NCI-H146 treated with DMSO at 0.1 percent for 48 hours (cell line): ENCODE measurements around the gene ATF6B.
A peak's percentile ranks its signal among the peaks of the same experiment; 100 is the strongest.
"Not testable (repeated sequence)": the region's sequence is repeated elsewhere in the genome, so short reads cannot be mapped to it uniquely, and the experiment has no call there.

Source experiments
- DNase-seq: peaks from one replicate; lab custom pipeline; 2025; ENCODE audit not compliant: unreplicated experiment; lab: John Stamatoyannopoulos, UW

ATF6B gene

DNA sequence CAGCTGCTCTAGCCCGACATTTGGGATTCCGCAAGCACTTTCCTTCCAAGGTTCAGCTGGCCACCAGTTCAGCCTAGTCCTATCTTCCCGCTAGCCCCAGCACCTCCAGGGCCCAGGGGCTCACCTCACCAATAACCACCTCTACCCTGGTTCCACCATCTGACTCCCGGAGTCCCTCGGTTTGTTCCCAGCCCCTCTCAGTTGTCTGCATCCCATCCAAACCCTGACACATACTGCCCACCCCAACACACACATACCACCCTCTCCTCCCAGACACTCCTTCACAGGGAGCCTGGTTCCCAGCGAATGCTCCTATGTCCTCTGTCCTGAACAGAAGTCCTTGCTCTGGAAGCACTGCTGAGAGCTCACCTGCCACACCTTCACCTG lies 19.3 kb downstream of the ATF6B start:
- DNase-seq = no peak

- DNase-seq = no peak
Observed at GRCh38 chr6:32108094-32108627, 19.9 kb downstream of the ATF6B start.

- no peak for DNase-seq
Observed at GRCh38 chr6:32107406-32107805, 20.6 kb downstream of the ATF6B start.

DNA sequence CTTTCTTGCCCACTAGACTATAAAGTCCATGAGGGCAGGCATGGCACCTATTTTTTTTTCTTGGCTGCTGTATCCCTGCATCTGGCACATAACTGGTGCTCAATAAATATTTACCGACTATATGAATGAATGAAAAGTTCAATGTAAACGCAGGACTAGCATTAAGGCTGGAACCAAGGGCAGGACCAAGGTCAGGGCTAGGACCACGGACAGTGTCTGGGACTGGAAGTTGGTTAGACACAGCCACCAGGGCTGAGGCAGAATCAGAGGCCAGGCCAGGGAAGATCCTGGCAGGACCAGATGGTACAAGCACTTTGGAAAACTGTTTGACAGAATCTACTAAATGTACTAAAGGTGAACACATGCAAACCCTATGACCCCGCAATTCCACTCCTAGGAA lies 22.6 kb downstream of the ATF6B start:
- no peak for DNase-seq

- no peak for DNase-seq
Observed at GRCh38 chr6:32102255-32102654, 25.8 kb downstream of the ATF6B start.

DNA sequence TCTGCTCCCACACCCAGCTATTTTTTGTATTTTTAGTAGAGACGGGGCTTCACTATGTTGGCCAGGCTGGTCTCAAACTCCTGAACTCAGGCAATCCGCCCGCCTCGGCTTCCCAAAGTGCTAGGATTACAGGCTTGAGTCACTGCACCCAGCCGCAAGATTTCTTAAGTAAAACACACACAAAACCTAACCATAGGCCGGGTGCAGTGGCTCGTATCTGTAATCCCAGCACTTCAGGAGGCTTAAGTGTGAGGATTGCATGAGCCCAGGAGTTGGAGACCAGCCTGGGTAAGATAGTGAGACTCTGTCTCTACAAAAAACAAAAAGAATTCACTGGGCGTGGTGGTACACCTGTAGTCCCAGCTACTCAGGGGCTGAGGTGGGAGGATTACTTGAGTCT lies 27.8 kb downstream of the ATF6B start:
- DNase-seq = not testable (repeated sequence)

DNA sequence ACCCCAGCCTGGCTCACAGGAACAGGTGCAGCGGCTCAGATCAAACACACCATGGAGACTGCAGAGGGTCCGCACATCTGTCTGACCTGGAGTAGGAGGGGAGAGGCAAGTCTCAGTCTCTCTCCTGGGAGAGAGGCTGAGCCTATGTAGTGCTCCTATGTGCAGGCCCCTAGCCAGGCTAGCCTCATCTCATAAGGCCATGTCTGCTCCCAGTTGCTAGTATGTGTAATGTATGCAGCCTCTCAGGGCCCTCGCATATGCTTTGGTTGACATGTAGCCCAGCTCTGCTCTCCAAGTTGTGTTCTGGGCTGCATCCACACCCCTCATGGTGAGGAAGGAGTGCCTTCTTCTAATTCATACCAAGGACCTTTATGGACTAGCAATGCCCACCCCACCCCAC lies 30.7 kb downstream of the ATF6B start:
- no peak for DNase-seq

DNA sequence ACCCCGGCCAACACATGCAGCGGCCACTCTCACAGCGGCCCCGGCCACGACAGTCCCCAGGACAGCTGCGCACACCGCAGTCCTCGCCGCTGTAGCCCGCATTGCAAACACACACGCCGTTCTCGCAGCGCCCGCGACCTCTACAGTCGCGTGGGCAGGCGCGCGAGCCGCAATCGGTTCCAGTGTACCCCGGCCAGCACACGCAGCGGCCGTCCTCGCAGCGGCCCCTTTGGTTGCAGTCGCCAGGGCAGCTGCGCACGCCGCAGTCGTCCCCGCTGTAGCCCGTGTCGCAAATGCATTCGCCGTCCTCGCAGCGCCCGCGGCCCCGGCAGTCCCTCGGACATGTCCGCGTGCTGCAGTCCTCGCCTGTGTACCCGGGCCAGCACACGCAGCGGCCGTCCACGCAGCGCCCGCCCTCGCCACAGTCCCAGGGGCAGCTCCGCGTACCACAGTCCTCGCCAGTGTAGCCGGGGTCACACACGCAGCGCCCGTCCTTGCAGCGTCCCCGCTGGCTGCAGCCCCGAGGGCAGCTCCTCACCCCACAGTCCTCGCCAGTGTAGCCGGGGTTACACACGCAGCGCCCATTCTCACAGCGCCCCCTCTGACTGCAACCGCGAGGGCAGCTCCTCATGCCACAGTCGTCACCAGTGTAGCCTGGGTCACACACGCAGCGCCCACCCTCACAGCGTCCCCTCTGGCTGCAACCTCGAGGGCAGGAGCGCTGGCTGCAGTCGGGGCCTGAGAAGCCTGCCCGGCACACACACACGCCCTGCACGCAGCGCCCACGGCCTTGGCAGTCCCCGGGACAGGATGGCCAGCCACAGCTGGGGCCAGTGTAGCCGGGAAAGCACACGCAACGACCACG lies 31.4 kb downstream of the ATF6B start:
- no peak for DNase-seq

DNA sequence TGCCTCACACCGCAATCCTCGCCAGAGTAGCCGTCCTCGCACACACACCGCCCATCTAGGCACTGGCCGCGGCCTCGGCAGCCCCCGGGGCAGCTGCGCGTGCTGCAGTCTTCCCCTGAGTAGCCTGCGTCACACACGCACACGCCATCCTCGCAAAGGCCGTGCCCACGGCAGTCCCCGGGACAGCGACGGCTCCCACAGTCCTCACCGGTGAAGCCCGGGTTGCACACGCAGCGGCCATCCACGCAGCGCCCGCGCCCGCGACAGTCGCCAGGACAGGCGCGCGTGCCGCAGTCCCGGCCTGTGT lies 32.0 kb downstream of the ATF6B start:
- no peak for DNase-seq

DNA sequence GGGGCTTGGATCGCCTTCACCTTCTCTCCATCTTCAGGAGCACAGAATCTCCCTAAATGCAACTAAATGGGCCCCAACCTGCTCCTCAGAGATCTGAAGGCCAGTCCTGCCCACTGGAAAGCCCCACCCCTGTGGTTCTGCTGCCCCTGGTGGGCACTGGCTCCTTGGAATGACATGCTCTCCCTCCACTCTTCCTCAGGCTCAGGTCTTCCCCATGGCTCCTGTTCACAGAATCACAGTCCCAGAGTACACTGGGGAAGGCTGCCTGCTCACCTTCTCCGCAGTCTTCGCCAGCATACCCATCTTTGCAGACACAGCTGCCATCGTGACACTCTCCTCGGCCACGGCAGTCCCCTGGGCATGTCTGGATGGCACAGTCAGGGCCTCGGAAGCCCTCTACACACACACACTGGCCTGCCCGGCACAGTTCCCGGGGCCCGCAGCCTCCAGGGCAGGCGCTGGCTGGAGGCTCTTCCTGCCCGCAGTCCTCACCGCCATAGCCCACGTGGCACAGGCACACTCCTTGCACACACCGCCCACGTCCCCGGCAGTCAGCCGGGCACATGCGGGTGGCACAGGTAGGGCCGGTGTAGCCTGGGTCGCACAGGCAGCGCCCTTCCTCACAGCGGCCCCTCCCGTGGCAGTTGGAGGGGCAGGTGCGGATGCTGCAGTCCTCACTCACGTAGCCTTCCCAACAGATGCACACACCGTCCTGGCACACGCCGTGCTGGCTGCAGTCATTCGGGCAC lies 32.5 kb downstream of the ATF6B start:
- DNase-seq = no peak

DNA sequence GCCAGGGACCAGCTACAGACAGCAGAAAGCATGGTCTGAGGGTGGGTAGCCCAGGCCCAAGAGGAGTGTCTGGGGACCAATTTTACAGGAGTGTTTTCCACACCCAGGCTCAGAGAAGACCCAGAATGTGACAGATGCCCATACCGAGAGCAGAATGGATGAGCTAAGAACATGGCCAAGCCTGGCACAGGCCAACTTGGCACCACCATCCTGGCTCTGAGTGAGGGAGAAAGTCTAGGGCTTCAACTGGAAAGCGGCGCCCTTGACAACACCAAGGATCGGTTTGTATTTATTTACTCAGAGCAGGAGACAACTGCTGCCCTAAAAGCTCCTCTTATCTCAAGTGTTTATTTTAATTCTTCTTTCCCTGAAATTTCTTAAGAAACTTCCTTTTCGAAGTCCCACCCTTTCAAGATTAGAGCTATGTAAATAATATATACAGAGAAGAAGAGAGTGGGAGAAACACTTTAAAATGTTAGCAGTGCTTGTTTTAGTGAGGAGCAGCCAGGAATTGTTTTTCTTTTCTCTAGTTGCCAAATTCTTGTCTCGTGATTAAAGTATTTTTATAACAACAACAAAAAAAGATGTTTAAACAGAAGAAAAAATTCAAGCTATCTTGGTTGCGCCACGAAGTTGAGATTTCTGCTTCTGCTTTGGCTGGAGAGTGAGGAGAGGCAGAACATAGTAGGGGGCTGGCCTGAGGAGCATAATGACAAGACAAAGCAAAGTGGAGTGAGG lies 35.1 kb downstream of the ATF6B start:
- no peak for DNase-seq

DNA sequence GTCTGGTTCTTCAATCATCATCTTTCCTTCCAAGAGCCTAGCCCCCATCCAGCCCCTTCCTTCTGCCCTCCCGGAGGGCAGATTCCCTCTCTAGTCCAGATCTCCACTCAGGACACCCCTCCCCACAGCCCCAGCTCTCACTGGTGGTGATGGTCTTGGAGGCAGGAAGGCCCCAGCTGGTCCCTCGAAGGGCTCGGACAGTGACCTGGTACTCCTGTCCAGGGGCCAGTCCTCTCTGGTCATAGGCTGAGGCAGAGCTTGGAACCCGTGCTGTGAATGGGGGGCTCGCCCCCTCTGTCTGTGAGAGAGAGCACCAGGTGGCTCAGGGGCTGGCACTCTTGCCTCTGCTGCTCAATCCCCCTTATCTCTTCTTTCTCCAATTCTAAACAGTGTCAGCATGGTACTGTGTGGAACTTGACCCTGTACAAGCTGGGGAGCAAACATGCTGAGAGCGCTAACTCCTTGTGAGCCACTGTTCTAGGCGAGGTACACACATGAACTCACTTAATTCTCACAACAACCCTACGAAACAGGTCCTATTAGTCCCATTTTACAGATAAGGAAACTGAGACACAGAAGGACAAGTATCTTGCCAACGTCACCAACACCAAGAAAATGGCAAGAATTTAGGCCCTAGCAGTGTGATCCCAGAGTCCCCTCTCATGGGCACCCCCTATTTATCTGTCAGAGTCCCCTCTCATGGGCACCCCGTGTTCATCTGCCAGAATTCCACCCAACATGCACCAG lies 38.8 kb downstream of the ATF6B start:
- DNase-seq = no peak

- no peak for DNase-seq
Observed at GRCh38 chr6:32088487-32089049, 39.5 kb downstream of the ATF6B start.

DNA sequence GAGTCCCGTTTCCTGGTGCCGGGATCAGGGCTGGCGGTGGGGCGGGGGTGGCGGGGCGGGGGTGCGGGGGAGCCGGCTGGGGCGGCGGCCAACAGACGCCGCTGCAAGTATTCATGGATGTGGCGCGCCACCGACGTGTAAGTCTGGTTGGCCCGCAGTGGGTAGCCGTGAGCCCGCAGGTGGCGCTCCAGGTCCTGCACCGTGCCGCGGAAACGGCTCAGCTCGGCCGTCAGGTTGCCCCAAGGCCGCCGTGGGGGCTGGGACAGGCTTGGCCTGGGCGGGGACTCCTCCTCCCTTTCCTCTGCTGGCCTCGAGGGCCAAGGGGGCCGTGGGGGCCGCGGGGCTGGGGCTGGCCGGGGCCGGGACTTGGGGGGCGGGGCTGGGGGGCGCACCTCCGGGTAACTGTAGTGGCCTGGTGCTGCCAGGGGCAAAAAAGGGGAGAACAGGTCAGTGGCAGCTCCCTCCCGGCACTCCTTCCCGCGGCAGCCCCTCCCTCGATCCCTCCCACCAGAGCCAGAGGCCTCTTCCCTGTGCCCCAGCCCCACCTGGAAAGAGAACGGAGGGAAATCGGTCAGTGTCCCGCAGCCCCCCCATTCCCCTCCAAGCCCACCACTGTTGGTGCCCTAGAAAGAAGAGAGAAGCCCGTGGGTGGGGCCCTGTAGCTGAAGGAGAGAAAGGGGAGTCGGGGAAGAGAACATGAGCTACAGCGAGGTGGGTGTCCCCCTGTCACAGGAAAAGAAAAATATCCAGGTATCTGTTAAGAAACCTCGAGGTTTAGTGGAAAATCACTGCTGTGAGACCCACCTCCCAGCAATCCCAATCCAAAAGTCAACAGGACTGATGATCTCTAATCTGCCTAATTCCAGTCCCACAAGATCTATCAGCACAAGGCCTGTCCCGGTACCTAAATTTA lies 40.2 kb downstream of the ATF6B start:
- peak; percentile 14 for DNase-seq

DNA sequence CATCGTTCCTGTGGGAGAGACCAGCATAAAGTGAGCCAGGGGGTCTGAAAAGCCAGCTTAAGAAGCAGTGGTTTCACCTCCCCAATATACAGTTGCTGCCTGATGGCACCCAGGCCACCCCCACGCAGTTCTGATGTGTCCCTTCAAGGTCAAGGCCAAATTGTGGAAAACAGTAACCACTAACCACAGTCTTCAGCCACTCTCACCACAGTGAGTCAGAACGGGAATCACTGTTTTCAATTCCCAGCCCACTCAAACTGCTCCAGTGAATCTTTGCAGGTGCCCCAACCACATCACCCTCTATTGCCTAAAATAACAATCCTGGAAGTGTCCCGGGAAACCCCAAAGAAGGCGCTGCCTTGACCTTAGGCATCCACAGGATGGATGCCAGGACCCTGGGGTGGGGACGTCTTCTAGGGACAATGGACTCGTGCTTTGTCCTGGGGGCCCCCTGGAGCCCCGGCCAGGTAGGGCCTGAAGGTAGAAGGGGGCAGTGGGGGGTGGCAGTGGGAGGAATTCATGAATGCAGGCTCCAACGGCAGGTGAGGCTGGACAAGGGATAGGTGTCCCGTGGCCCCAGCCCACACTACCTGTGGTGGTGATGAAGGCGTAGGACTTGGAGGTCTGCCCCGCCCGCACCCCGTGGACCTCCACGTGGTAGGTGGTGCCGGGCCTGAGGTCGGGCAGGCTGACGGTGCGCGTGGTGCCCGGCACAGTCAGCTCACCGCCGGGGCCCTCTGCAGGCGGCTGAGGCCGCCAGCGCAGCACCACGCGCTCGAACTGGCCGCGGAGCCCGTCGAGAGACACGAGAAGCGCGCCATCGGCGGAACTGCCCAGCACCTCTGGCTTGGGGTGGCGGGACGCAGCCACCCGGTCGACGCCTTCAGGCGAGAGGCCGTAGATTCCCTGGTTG lies 41.1 kb downstream of the ATF6B start:
- no peak for DNase-seq

DNA sequence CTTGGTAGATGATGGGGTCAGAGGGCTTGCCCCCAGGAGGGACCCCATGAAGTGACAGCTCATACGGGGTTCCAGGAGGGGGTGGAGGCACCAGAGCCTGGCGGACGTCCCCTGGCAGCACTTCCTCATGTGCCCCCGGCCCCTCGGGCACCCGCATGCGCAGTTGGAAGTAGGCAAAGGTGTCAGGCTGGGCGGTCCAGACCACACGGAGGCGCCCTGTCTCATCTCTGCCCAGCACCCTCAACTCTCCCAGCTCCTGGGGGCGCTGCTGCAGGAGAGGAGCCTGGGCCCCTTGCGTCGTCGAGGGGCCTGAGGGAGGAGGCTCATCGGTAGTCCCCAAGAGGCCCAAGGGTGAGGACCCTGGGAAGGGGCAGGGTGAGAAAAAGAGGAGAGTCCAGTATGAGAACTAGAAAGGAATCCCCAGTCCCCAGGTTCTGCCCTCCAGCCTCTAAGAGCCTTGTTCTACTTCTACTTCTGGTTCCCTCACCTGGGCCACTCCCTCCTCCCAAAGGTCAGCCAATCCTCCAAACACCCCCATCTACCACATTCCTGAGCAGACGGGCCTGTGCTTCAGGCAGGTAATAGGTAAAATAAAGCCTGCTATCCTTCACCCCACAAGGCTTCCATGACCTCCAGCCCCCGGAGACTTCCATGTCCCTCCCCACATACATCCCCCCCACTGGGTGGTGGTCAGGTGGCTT lies 42.1 kb downstream of the ATF6B start:
- DNase-seq = no peak

GRCh38 chr6:32084780-32085179 lies 43.3 kb downstream of the ATF6B start:
- no peak for DNase-seq
